HG02973 (cell line): Measurements from ENCODE around the gene TMEM131.
"Not testable (repeated sequence)": the region's sequence is repeated elsewhere in the genome, so short reads cannot be mapped to it uniquely, and the experiment has no call there.

Experiments
- ATAC-seq: cut with Tn5 transposase; IDR thresholded peaks from one replicate; pipeline ENCODE4 v1.9.1; 2021; ENCODE audit warnings: moderate library complexity; ENCODE audit not compliant: unreplicated experiment

Gene TMEM131

GRCh38 chr2:98025481-98026037 lies 29.8 kb upstream of the TMEM131 start:
- no peak for ATAC-seq

- ATAC-seq: not testable (repeated sequence)
Observed at GRCh38 chr2:98022067-98022466, 26.3 kb upstream of the TMEM131 start.

GRCh38 chr2:98020992-98021713 lies 25.4 kb upstream of the TMEM131 start:
- no peak for ATAC-seq

- no peak for ATAC-seq
Observed at GRCh38 chr2:98020516-98020915, 24.8 kb upstream of the TMEM131 start.

GRCh38 chr2:98016908-98017670 lies 21.3 kb upstream of the TMEM131 start:
- ATAC-seq: no peak

- no peak for ATAC-seq
Observed at GRCh38 chr2:98015671-98016070, 19.9 kb upstream of the TMEM131 start.

- no peak for ATAC-seq
Observed at GRCh38 chr2:98014379-98014778, 18.6 kb upstream of the TMEM131 start.

GRCh38 chr2:98013407-98014042 lies 17.8 kb upstream of the TMEM131 start:
- no peak for ATAC-seq

GRCh38 chr2:98012561-98012991 lies 16.8 kb upstream of the TMEM131 start:
- peak; percentile 79 for ATAC-seq

GRCh38 chr2:98009887-98010760 lies 14.4 kb upstream of the TMEM131 start:
- ATAC-seq: no peak

GRCh38 chr2:98008415-98008814 lies 12.7 kb upstream of the TMEM131 start:
- ATAC-seq: no peak

GRCh38 chr2:98006378-98006777 lies 10.6 kb upstream of the TMEM131 start:
- no peak for ATAC-seq

- ATAC-seq: no peak
Observed at GRCh38 chr2:98004613-98005012, 8.9 kb upstream of the TMEM131 start.

GRCh38 chr2:98004047-98004446 lies 8.3 kb upstream of the TMEM131 start:
- no peak for ATAC-seq

- no peak for ATAC-seq
Observed at GRCh38 chr2:97999536-97999935, 3.8 kb upstream of the TMEM131 start.

- no peak for ATAC-seq
Observed at GRCh38 chr2:97998431-97999005, 2.8 kb upstream of the TMEM131 start.

GRCh38 chr2:97997784-97998392 lies 2.1 kb upstream of the TMEM131 start:
- no peak for ATAC-seq

- no peak for ATAC-seq
Observed at GRCh38 chr2:97996679-97997078, 931 bp upstream of the TMEM131 start.

- peak; percentile 35 for ATAC-seq
Observed at GRCh38 chr2:97995026-97995733, 568 bp downstream of the TMEM131 start.
